A549 (cell line): ENCODE data around the gene FAM20A. TPM values are rescaled to one million over a fixed set of nuclear protein-coding genes. Genes with fewer than 3 reads are reported as not detected.
"Not testable (repeated sequence)": the region's sequence is repeated elsewhere in the genome, so short reads cannot be mapped to it uniquely, and the experiment has no call there.

ENCODE experiments used
- ATAC-seq, 2 experiments: fragments of 200-7000 bp in 1 of 2; fragments of >200 bp in 1 of 2; cut with Nextera tagmentation in 1 of 2; cut with Tn5 transposase in 1 of 2; 3 replicates each; pipeline versions ENCODE4 v1.8.0 to v1.9.1; 2018 to 2020; ENCODE audit warnings: mild to moderate bottlenecking in 1 of 2, moderate library complexity in 1 of 2
- CTCF ChIA-PET: fragments of 300-600 bp; sonication (Branson Sonifier 250); formaldehyde crosslinking; extraction: SDS; loops from one replicate; lab custom pipeline; 2021; ENCODE audit warnings: antibody characterized with exemption, inconsistent platforms; lab: Yijun Ruan, JAX
- POLR2A ChIA-PET: fragments of 350-600 bp; formaldehyde crosslinking; extraction: SDS; loops from one replicate; lab custom pipeline; 2021; ENCODE audit warnings: antibody characterized with exemption, inconsistent platforms; lab: Yijun Ruan, JAX
- DNase-seq, 2 experiments: peaks; one replicate each; pipeline versions ENCODE4 v3.0.0 to v3.0.0-alpha.2; 2011 to 2016; ENCODE audit warnings: low read depth in 1 of 2, low spot score in 1 of 2
- FAIRE-seq: peaks from 2 replicates; lab custom pipeline; 2011; peaks lifted over from hg19 to GRCh38; lab: Jason Lieb, UNC
- H3K27ac ChIP-seq, 2 experiments: fragments of >200 bp; sonication (Bioruptor Twin); formaldehyde crosslinking; 3 replicates each; pipeline ENCODE4 v1.5.1; 2016 to 2017
- H3K4me1 ChIP-seq: fragments of >200 bp; sonication (Bioruptor Twin); formaldehyde crosslinking; 3 replicates; pipeline ENCODE4 v1.6.1; 2016
- H3K4me2 ChIP-seq: fragments of >200 bp; sonication (Bioruptor Twin); formaldehyde crosslinking; 3 replicates; pipeline ENCODE4 v1.6.1; 2016
- H3K4me3 ChIP-seq: fragments of >200 bp; sonication (Bioruptor Twin); formaldehyde crosslinking; 3 replicates; pipeline ENCODE4 v1.5.1; 2016
- H3K9me3 ChIP-seq: fragments of >200 bp; sonication (Bioruptor Twin); formaldehyde crosslinking; 3 replicates; pipeline ENCODE4 v1.6.1; 2016
- BCL3 ChIP-seq: fragments of >200 bp; sonication (Bioruptor Twin); formaldehyde crosslinking; IDR thresholded peaks from 3 replicates; pipeline ENCODE4 v1.6.1; 2016
- CEBPB ChIP-seq, 2 experiments: fragments of >200 bp in 1 of 2; sonication (Bioruptor Twin) in 1 of 2; formaldehyde crosslinking in 1 of 2; IDR thresholded peaks; 2 replicates each; pipeline ENCODE4 v1.6.1; 2012 to 2016
- CHD2 ChIP-seq: fragments of 150-350 bp; IDR thresholded peaks from 2 replicates; pipeline ENCODE4 v1.6.1; 2014; ENCODE audit warnings: low read length; ENCODE audit not compliant: partially characterized antibody
- CHD4 ChIP-seq: fragments of 200-600 bp; sonication (generic); IDR thresholded peaks from 2 replicates; pipeline ENCODE4 v1.6.1; 2016; ENCODE audit warnings: antibody characterized with exemption, mild to moderate bottlenecking, borderline replicate concordance
- EHF ChIP-seq: fragments of 250-450 bp; sonication (Bioruptor Pico); IDR thresholded peaks from 2 replicates; pipeline ENCODE4 v1.5.0; 2020; ENCODE audit warnings: mild to moderate bottlenecking
- EP300 ChIP-seq, 2 experiments: fragments of >200 bp; sonication (Bioruptor Twin); formaldehyde crosslinking; IDR thresholded peaks; 2 replicates in 1 of 2; 3 replicates in 1 of 2; pipeline ENCODE4 v1.6.1; 2016 to 2017
- FOSL2 ChIP-seq, 2 experiments: fragments of 450-650 bp in 1 of 2; fragments of >200 bp in 1 of 2; sonication (Bioruptor Twin) in 1 of 2; formaldehyde crosslinking; IDR thresholded peaks; 2 replicates each; pipeline versions ENCODE4 v1.5.0 to v1.6.1; 2016 to 2020; ENCODE audit warnings: mild to moderate bottlenecking in 1 of 2, moderate library complexity in 1 of 2
- HOXB5 ChIP-seq: fragments of 250-450 bp; sonication (Bioruptor Pico); IDR thresholded peaks from 2 replicates; pipeline ENCODE4 v1.5.0; 2020; ENCODE audit warnings: mild to moderate bottlenecking, moderate library complexity
- JUN ChIP-seq, 2 experiments: fragments of >200 bp; sonication (Bioruptor Twin); formaldehyde crosslinking; IDR thresholded peaks; 2 replicates in 1 of 2; 3 replicates in 1 of 2; pipeline ENCODE4 v1.6.1; 2016 to 2017
- JUNB ChIP-seq: fragments of >200 bp; sonication (Bioruptor Twin); formaldehyde crosslinking; IDR thresholded peaks from 2 replicates; pipeline ENCODE4 v1.6.1; 2016
- MAFK ChIP-seq: fragments of 450-650 bp; IDR thresholded peaks from 2 replicates; pipeline ENCODE4 v1.6.1; 2014; ENCODE audit not compliant: partially characterized antibody
- NPAS2 ChIP-seq: fragments of 250-450 bp; sonication (Bioruptor Pico); IDR thresholded peaks from 2 replicates; pipeline ENCODE4 v1.8.0; 2022; ENCODE audit warnings: mild to moderate bottlenecking, moderate library complexity, borderline replicate concordance
- NR3C1 ChIP-seq: fragments of >200 bp; sonication (Bioruptor Twin); formaldehyde crosslinking; IDR thresholded peaks from 3 replicates; pipeline ENCODE4 v1.6.1; 2017
- POLR2AphosphoS2 ChIP-seq: conservative IDR thresholded peaks from 2 replicates; pipeline ENCODE4 v1.6.1; 2012; ENCODE audit warnings: low read length, improper control_type of control experiment, inconsistent platforms
- SMC3 ChIP-seq: fragments of >200 bp; sonication (Bioruptor Twin); formaldehyde crosslinking; IDR thresholded peaks from 3 replicates; pipeline ENCODE4 v1.6.1; 2018; ENCODE audit warnings: inconsistent platforms
- ZFP36 ChIP-seq: fragments of 450-650 bp; IDR thresholded peaks from 2 replicates; pipeline ENCODE4 v1.6.1; 2014; ENCODE audit warnings: borderline replicate concordance; ENCODE audit not compliant: partially characterized antibody
- ZSCAN20 ChIP-seq: fragments of 250-450 bp; sonication (Bioruptor Pico); IDR thresholded peaks from 2 replicates; pipeline ENCODE4 v1.8.0; 2022; ENCODE audit warnings: mild to moderate bottlenecking, moderate library complexity
- WGBS: methylation state at CpG from one replicate; pipeline ENCODE4 v1.1.6; 2017; ENCODE audit errors: missing lambda C conversion rate; 5-methylcytosine and 5-hydroxymethylcytosine counted together
- polyA plus RNA-seq, 4 experiments: library from polyadenylated mRNA; depleted of rRNA in 3 of 4; stranded (reverse); fragments of >200 nt; fragmentation: RNase III in 1 of 4; extraction: RNeasy Plus Mini Kit Qiagen cat#74134 plus additional on column Dnase treatment in 1 of 4; gene quantifications; 2 replicates in 3 of 4; 3 replicates in 1 of 4; pipeline ENCODE4 v1.2.3, GENCODE V29; 2011 to 2017
- TF ChIP-seq, protein P1 (sequence below): IDR thresholded peaks from 2 replicates; pipeline ENCODE4 v1.6.1; 2012
- TF ChIP-seq, protein P2 (sequence below): IDR thresholded peaks from 2 replicates; pipeline ENCODE4 v1.6.1; 2012; ENCODE audit warnings: low read depth, borderline replicate concordance

Gene FAM20A
- polyA plus RNA-seq, 2 of the 4 experiments (the other 2 are of a cell fraction), result 0.05 to 0.09 TPM

DNA sequence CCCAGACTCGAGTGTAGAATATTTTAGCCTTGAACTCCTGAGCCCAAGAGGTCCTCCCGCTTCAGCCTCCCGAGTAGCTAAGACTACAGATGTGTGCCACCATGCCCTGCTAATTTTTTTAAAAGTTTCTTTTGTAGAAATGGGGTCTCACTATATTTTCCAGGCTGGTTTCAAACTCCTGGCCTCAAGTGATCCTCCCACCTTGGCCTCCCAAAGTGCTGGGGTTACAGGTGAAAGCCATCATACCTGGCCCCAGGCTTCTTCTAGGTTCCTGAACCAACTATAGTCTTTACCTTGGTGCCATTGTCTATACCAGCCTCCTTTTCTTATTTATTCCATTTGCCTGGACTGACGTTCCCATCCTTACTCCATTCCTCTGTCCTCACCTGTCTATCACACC, 106.1 kb downstream of the FAM20A start:
- H3K4me3 ChIP-seq, result no peak overlapping the region
- no peaks in the 10 kb centered on the region for H3K4me1 ChIP-seq
- DNase-seq, result no peak
- 64% methylated on average over 4 of the region's 4 CpGs for WGBS
- no peak overlapping the region for H3K27ac ChIP-seq
- no peak for FAIRE-seq
- no peaks in the 10 kb centered on the region for H3K9me3 ChIP-seq
- ChIA-PET POLR2A (no interaction called here), CTCF (interaction anchor here (1.5 kb wide), 1 partner anchor 29 kb away, joined by 4 read pairs; no protein-coding TSS in a partner anchor)
- ATAC-seq, result peak in 1 of 2 experiments; percentile 13; a peak in 2 of 6 replicates
- no peak overlapping the region for H3K4me2 ChIP-seq
- no peak for TF ChIP-seq EP300 (IDR thresholded peaks at IDR 0.05)
- TF ChIP-seq CHD4, result no peak
- no peak for TF ChIP-seq HOXB5

- 72% methylated on average over 8 of the region's 8 CpGs for WGBS
- CTCF ChIA-PET, result interaction anchor here (0.7 to 1.0 kb wide), 3 partner anchors 10 to 993 kb away, joined by 3 read pairs; no protein-coding TSS in a partner anchor
- H3K9me3 ChIP-seq, FAIRE-seq, H3K4me1 ChIP-seq, H3K27ac ChIP-seq, H3K4me2 ChIP-seq, ATAC-seq, POLR2A ChIA-PET, DNase-seq, H3K4me3 ChIP-seq: not testable (repeated sequence)
Observed at GRCh38 chr17:68492394-68493054, 108.6 kb downstream of the FAM20A start.

- 65% methylated on average over 12 of the region's 12 CpGs for WGBS
- Histone ChIP-seq H3K9me3 (no peaks in the 10 kb centered on the region), H3K4me2 (no peak overlapping the region), H3K4me1 (no peaks in the 10 kb centered on the region), H3K4me3 (no peak overlapping the region), H3K27ac (no peak overlapping the region)
- CTCF ChIA-PET, result interaction anchor here (0.8 to 1.1 kb wide), 4 partner anchors 11 to 270 kb away, joined by 3 to 4 read pairs (median 3); no protein-coding TSS in a partner anchor
- no peak for DNase-seq
- no peak for FAIRE-seq
- ATAC-seq, result no peak
- TF ChIP-seq POLR2AphosphoS2 (no peak), ZSCAN20 (no peak), NPAS2 (no peak), MAFK (no peak), JUNB (no peak), EHF (CRISPR knock-in tag) (no peak), CEBPB (IDR thresholded peaks at IDR 0.05) (no peak), BCL3 (no peak), EP300 (IDR thresholded peaks at IDR 0.05) (no peak), FOSL2 (IDR thresholded peaks at IDR 0.05) (no peak), FOSL2 (CRISPR knock-in tag; IDR thresholded peaks at IDR 0.05) (no peak), HOXB5 (no peak), SMC3 (no peak), ZFP36 (no peak), NR3C1 (no peak), CHD2 (no peak), JUN (IDR thresholded peaks at IDR 0.05) (no peak)
- TF ChIP-seq, protein P1, sequence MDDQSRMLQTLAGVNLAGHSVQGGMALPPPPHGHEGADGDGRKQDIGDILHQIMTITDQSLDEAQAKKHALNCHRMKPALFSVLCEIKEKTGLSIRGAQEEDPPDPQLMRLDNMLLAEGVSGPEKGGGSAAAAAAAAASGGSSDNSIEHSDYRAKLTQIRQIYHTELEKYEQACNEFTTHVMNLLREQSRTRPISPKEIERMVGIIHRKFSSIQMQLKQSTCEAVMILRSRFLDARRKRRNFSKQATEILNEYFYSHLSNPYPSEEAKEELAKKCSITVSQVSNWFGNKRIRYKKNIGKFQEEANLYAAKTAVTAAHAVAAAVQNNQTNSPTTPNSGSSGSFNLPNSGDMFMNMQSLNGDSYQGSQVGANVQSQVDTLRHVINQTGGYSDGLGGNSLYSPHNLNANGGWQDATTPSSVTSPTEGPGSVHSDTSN, result no peak
- TF ChIP-seq, protein P2, sequence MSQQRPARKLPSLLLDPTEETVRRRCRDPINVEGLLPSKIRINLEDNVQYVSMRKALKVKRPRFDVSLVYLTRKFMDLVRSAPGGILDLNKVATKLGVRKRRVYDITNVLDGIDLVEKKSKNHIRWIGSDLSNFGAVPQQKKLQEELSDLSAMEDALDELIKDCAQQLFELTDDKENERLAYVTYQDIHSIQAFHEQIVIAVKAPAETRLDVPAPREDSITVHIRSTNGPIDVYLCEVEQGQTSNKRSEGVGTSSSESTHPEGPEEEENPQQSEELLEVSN, result no peak
- POLR2A ChIA-PET, result no interaction called here
Observed at GRCh38 chr17:68491381-68492231, 109.6 kb downstream of the FAM20A start.
